NOMO-1 (cell line): Measurements from ENCODE around the gene ENAH.
"Not testable (repeated sequence)": the region's sequence is repeated elsewhere in the genome, so short reads cannot be mapped to it uniquely, and the experiment has no call there.

Source experiments
- DNase-seq, 2 experiments: peaks; one replicate each; lab custom pipeline; 2025; ENCODE audit not compliant: unreplicated experiment in 2 of 2; lab: John Stamatoyannopoulos, UW

Gene ENAH

GRCh38 chr1:225651376-225651871 lies 1.5 kb downstream of the ENAH start:
- DNase-seq = no peak

GRCh38 chr1:225650179-225650578 lies 2.7 kb downstream of the ENAH start:
- no peak for DNase-seq

GRCh38 chr1:225645194-225645895 lies 7.6 kb downstream of the ENAH start:
- DNase-seq = no peak

GRCh38 chr1:225644666-225645065 lies 8.3 kb downstream of the ENAH start:
- no peak for DNase-seq

- no peak for DNase-seq
Measured at GRCh38 chr1:225642177-225642576, 10.7 kb downstream of the ENAH start.

- DNase-seq = no peak
Measured at GRCh38 chr1:225638853-225639252, 14.1 kb downstream of the ENAH start.

GRCh38 chr1:225637651-225638199 lies 15.2 kb downstream of the ENAH start:
- DNase-seq = no peak

- not testable (repeated sequence) for DNase-seq
Measured at GRCh38 chr1:225636992-225637391, 15.9 kb downstream of the ENAH start.

GRCh38 chr1:225635649-225636048 lies 17.3 kb downstream of the ENAH start:
- no peak for DNase-seq

GRCh38 chr1:225632836-225633235 lies 20.1 kb downstream of the ENAH start:
- peak in 1 of 2 experiments; percentile 35 for DNase-seq

- no peak for DNase-seq
Measured at GRCh38 chr1:225631021-225631663, 21.8 kb downstream of the ENAH start.

GRCh38 chr1:225629483-225629882 lies 23.4 kb downstream of the ENAH start:
- DNase-seq = no peak

- not testable (repeated sequence) for DNase-seq
Measured at GRCh38 chr1:225628794-225629193, 24.1 kb downstream of the ENAH start.

- DNase-seq = no peak
Measured at GRCh38 chr1:225627304-225627947, 25.5 kb downstream of the ENAH start.

- DNase-seq = no peak
Measured at GRCh38 chr1:225626698-225627097, 26.2 kb downstream of the ENAH start.

- no peak for DNase-seq
Measured at GRCh38 chr1:225617956-225618355, 35.0 kb downstream of the ENAH start.

GRCh38 chr1:225617479-225617878 lies 35.4 kb downstream of the ENAH start:
- no peak for DNase-seq

GRCh38 chr1:225615403-225615790 lies 37.5 kb downstream of the ENAH start:
- not testable (repeated sequence) for DNase-seq

- DNase-seq = no peak
Measured at GRCh38 chr1:225613006-225613405, 39.9 kb downstream of the ENAH start.

GRCh38 chr1:225612287-225612686 lies 40.6 kb downstream of the ENAH start:
- no peak for DNase-seq

- no peak for DNase-seq
Measured at GRCh38 chr1:225611537-225612223, 41.2 kb downstream of the ENAH start.
